HG03439 (cell line): ENCODE results near the gene MTM1.
A peak's percentile ranks its signal among the peaks of the same experiment; 100 is the strongest.

Experiments
- ATAC-seq: cut with Tn5 transposase; IDR thresholded peaks from one replicate; pipeline ENCODE4 v1.9.1; 2021; ENCODE audit warnings: mild to moderate bottlenecking, moderate library complexity; ENCODE audit not compliant: unreplicated experiment

Gene MTM1

GRCh38 chrX:150548251-150548650 is 20.2 kb upstream of the MTM1 start:
- ATAC-seq: no peak

- no peak for ATAC-seq
Measured at GRCh38 chrX:150548684-150549083, 19.7 kb upstream of the MTM1 start.

DNA sequence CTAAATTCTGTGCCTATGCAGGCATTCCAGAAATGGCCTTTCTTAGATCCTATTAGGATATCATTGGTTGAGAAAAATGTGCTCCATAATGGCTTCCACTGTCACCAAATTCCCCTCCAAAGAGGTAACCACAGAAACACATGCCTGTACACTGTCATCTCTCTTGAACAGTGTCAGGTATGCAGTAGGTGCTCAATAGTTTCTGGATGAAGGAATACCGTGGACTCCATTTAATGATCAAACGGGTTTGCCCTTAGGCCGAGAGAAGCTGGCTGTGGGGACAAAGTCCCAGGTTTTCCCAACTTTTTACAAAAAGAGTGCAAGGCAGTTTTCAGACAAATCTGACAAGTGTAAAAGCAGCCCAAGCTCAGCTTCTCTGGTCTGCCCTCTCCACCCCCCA is 16.5 kb upstream of the MTM1 start:
- no peak for ATAC-seq

- no peak for ATAC-seq
Measured at GRCh38 chrX:150558424-150558823, 10.0 kb upstream of the MTM1 start.

DNA sequence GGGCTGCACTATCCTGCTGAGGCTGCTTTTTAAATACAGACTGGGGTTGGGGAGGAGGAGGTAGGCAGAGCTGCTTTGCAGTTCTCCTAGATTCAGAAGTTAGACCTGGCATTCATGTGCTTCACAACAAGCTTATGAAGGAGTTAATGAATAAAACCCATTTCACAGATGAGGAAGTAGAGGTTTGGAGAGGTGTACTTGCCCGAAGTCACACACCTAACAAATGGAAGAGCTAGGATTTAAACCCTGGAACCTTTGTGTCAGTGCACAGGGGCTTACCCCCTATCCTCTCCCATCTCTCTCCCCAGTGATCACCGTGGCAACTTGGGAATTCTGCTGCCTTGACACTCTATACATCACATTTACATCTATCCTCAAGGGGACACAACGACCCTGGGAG is 3.6 kb upstream of the MTM1 start:
- no peak for ATAC-seq

DNA sequence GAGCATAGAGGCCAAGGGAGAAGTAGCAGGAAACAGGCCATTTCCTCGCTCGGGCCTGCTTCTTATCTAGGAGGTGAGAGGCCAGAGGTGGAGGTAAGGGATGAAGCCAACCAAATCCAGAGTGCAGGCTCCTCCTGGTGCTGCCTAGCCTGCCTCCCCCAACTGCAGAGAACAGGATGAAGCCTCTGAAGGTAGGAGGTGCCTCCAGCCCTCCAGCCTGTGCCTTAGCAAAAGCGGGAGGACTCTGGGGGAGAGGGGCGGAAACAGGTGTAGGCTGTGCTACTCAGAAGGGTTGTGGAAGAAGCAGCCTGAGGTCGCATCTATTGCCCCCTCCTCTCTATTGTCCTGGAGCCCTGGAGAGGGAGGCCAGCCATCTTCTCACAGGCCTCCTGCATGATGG is 2.9 kb upstream of the MTM1 start:
- no peak for ATAC-seq

DNA sequence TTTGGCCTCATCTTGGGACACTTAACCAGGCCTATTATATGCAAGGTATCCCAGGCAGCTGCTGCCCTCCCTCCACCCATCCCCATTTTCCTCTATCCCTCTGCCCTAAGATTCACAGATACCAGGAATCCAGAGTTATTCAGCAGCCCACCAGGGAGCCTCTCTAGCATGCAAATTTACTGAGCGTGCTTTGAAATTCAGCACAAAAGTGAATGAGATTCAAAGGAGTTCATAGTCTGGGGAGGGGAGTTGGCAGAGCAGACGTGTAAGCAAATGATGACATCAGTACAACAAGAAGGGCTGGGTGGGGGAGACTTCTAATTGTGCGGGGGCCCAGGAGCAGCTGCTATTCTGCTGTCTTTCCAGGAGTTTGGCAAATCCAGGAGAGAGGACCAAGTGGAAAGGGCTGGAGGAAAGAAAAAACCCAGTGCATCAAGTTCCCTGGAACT is 1.7 kb upstream of the MTM1 start:
- no peak for ATAC-seq

- ATAC-seq: no peak
Measured at GRCh38 chrX:150567645-150568319, 639 bp upstream of the MTM1 start.

- ATAC-seq: peak; percentile 28
Measured at GRCh38 chrX:150569155-150569477, 695 bp downstream of the MTM1 start.

GRCh38 chrX:150570512-150570911 is 2.1 kb downstream of the MTM1 start:
- no peak for ATAC-seq

- ATAC-seq: no peak
Measured at GRCh38 chrX:150572206-150572605, 3.8 kb downstream of the MTM1 start.

DNA sequence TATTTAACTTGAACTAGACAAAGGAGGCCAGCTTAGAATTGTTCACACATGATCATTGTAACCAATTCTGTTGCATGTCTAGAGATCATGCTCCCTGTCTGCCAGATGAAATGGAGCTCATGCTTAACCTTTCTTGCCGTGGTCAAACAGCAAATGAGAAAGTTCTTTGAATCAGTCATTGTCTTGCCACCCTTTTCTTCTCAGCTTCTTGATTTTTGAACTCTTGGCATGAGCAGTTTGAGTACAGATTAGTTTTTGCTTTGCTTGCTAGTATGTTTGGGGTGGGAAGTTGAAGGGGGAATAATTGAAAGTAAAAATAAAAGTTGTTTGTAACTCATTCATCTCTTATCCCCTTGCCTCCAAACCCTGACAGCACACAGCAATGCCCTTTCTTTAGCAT is 4.7 kb downstream of the MTM1 start:
- no peak for ATAC-seq

DNA sequence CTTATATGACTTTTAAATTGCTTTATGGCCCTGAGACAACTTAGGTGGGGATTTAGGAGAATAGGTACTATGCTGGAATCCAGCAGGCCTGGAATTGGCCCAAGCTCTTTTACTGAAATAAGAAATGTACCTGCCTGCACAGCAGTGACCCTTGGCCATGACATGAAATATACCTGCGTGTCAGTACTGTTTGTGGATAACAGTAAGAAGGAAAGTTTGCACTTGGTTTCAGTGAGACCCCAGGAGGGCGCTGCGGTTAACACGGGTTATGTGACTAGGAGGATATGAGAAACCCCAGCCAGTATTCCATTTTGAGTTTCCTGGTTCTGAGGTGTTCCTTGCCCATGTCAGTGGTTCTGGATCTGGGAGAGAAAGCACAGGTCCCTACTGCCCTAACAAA is 5.3 kb downstream of the MTM1 start:
- ATAC-seq: peak; percentile 41

DNA sequence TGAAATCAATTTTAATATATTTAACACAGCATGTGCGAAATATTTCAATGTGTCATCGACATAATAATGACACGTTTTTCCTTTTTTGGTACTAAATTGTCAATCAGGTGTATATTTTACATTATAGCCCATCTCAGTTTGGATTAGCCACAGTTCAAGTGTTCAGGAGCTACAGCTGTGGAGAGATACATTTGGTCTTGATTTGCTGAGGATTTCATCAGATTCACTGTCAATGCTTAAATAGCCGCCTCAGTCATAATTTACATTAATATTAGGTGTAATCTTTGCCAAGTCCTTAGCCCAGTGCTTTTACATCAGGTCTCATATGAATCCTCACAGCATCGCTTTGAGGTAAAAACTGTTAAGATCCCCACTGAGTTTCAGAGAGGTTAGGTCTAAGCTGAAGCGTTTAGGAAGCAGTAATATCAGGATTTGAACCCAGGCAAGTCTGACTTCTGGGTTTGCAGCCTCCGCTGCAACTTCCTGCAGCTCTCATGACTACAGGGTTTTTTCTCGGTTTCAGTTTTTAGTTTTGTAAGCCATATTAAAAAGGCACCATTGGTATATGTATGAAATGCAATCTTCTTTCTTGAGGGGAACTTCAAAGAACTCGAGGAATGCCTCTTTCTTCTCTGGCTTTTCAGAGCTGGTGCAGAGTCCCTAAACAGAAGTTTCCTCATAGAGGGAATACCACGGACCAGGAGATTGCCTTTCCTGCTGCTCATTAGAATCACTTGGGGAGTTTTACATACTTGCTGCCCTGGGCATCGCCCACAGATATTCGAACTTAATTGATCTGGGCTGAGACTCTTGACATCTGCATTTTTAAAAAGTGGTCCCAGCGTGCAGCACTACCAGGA is 6.4 kb downstream of the MTM1 start:
- no peak for ATAC-seq

GRCh38 chrX:150575419-150575814 is 7.0 kb downstream of the MTM1 start:
- ATAC-seq: no peak

DNA sequence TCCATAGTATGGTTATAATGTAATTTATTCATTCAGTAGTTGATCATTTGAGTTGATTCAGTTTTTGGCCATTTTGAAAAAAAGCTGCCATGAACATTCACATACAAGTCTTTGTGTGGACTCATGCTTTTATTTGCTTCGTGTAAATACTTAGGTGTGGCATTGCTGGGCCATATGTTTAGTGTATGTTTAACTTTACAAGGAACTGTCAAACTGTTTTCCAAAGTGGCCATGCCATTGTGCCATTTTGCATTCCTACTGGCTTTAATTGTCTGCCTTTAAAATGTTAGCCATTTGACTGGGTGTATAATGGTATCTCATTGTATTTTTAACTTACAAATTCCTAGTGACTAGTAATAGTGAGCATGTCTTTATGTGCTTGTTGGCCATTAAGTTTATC is 8.8 kb downstream of the MTM1 start:
- ATAC-seq: no peak

GRCh38 chrX:150581093-150581775 is 12.8 kb downstream of the MTM1 start:
- no peak for ATAC-seq

GRCh38 chrX:150582338-150582948 is 14.0 kb downstream of the MTM1 start:
- ATAC-seq: no peak

DNA sequence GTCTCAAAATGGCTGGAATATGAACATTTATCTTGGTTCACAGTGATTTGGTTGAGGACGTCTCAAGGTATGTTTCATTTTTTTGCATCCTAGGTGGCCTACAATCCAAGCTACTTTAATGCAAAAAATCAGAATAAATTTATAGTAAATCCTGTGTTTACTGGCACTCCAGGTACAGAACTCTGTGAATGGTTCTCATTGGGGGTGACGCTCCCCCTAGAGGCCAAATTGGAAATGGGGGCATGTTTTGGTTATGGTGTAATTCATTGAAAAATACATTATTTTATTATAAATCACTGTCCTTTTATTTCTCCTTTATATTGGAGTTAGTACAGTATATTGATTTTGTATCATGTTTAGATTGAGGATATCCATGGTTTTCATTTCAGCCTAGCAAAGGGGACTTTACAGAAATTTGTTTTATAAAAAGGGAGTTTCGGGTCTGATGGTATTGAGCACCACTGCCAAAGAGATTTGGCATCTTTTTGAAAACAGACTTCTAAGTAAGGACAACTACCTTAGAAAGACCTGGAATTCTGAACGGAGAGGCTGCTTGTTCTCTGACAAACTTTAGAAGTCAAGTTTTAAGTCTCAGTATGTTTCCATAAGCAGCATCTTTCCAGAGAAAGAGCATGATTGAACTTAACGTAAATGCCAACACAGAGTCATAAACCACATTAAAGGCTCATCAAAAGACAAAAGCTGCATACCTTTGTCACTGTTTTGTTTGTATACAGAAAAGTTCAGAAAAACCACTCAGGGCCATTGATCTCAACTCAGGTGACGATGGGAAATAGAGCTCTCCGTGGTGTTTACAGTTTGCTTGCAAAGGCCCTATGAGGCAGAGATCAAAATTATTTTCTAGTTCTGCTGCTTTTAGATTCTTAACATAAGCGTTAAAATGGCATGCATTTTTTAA is 19.4 kb downstream of the MTM1 start:
- no peak for ATAC-seq

GRCh38 chrX:150594584-150594983 is 26.2 kb downstream of the MTM1 start:
- no peak for ATAC-seq
